ENCODE measurements around the gene ZNF710. TPM values are rescaled to one million over a fixed set of nuclear protein-coding genes. Genes with fewer than 3 reads are reported as not detected.

The ZNF710 gene
- total and polyA plus RNA-seq, 2 donors (not counting 3 experiments of a cell fraction or from before 2014, with no cell fraction given), result 8.9 to 32.4 TPM

DNA sequence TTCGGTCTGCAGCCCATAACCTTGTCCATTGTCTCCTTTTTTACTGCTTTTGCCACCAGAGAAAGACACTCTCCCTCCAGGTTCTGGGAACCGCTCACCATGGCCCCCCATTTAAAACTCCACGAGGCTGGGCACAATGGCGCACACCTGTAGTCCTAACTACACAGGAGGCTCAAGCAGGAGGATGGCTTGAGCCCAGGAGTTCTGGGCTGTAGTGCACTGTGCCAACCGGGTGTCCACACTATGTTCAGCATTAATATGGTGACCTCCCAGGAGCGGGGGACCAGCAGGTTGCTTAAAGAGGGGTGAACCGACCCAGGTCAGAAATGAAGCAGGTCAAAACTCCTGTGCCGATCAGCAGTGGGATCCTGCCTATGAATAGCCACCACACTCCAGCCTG, 129.2 kb downstream of the ZNF710 start:
- Histone ChIP-seq H4K20me1 (replicated peaks; ENCODE audit: control insufficient read depth, extremely low read depth, insufficient read depth, low read length) (no peaks in the 10 kb centered on the region), H3K4me1 (ENCODE audit: control insufficient read depth, extremely low read depth, insufficient read depth, low read length) (no peaks in the 10 kb centered on the region), H3K9me3 (replicated peaks; ENCODE audit: control insufficient read depth, insufficient read depth, low read length) (no peaks in the 10 kb centered on the region), H3K27ac (ENCODE audit: insufficient read depth, low read depth, low read length) (no peak overlapping the region), H3K9ac (replicated peaks; ENCODE audit: extremely low read depth, insufficient read depth, low read length) (no peak overlapping the region), H2AFZ (ENCODE audit: low read depth, low read length) (no peak overlapping the region), H3K4me3 (replicated peaks in 1 of 3; ENCODE audit: insufficient read depth in 1 of 3, low read depth in 1 of 3, low read length in 3 of 3) (no peak overlapping the region), H3K79me2 (ENCODE audit: control insufficient read depth, insufficient read depth, low read length) (no peaks in the 10 kb centered on the region), H3K4me2 (ENCODE audit: insufficient read depth, low read length) (no peak overlapping the region), H3K9me1 (replicated peaks; ENCODE audit: control insufficient read depth, extremely low read depth, insufficient read depth, low read length) (no peaks in the 10 kb centered on the region), H3K36me3 (ENCODE audit: control insufficient read depth in 2 of 2, extremely low read depth in 1 of 2, insufficient read depth in 2 of 2, low read length in 2 of 2) (no peaks in the 10 kb centered on the region), H3K27me3 (ENCODE audit: control insufficient read depth in 2 of 2, insufficient read depth in 2 of 2, low read length in 2 of 2) (peaks cover 0 to 13% of the 10 kb centered on the region in 2 experiments)
- TF ChIP-seq GATA2 (IDR thresholded peaks at IDR 0.05; ENCODE audit: insufficient read depth, insufficient read length, low read depth, low read length) (no peak), MYC (IDR thresholded peaks at IDR 0.05; ENCODE audit: low read depth, low read length) (no peak), EZH2 (IDR thresholded peaks at IDR 0.05; ENCODE audit: borderline replicate concordance, low read depth, low read length, severe bottlenecking) (no peak), POLR2AphosphoS5 (IDR thresholded peaks at IDR 0.05; ENCODE audit: insufficient read depth, low read depth, low read length) (no peak), FOS (IDR thresholded peaks at IDR 0.05; ENCODE audit: borderline replicate concordance, insufficient read depth, low read length) (no peak), POLR2A (IDR thresholded peaks at IDR 0.05; ENCODE audit: low read depth, low read length) (no peak), JUN (IDR thresholded peaks at IDR 0.05; ENCODE audit: borderline replicate concordance, insufficient read depth, insufficient read length, low read depth) (no peak)
- TF ChIP-seq, protein P1, sequence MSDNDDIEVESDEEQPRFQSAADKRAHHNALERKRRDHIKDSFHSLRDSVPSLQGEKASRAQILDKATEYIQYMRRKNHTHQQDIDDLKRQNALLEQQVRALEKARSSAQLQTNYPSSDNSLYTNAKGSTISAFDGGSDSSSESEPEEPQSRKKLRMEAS (IDR thresholded peaks at IDR 0.05; ENCODE audit: insufficient read depth, insufficient read length), result no peak
- TF ChIP-seq, protein P2, sequence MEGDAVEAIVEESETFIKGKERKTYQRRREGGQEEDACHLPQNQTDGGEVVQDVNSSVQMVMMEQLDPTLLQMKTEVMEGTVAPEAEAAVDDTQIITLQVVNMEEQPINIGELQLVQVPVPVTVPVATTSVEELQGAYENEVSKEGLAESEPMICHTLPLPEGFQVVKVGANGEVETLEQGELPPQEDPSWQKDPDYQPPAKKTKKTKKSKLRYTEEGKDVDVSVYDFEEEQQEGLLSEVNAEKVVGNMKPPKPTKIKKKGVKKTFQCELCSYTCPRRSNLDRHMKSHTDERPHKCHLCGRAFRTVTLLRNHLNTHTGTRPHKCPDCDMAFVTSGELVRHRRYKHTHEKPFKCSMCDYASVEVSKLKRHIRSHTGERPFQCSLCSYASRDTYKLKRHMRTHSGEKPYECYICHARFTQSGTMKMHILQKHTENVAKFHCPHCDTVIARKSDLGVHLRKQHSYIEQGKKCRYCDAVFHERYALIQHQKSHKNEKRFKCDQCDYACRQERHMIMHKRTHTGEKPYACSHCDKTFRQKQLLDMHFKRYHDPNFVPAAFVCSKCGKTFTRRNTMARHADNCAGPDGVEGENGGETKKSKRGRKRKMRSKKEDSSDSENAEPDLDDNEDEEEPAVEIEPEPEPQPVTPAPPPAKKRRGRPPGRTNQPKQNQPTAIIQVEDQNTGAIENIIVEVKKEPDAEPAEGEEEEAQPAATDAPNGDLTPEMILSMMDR (IDR thresholded peaks at IDR 0.05; ENCODE audit: extremely low read depth in 1 of 2, insufficient read depth in 1 of 2, low read depth in 1 of 2, low read length in 2 of 2), result no peak
- BruUV-seq (replicated peaks), result no TSS peak
- dilution Hi-C loops (cut with MboI; ENCODE audit: extremely low pct_ligation_motif_present, low sequenced_read_pairs), result no loop called here
- FAIRE-seq (no peak), DNase-seq (ENCODE audit: low read depth, low spot score) (no peak)
- ChIA-PET POLR2A (no interaction called here), CTCF (no interaction called here)
- intact Hi-C loops (cut with micrococcal nuclease), result no loop called here

Small RNA genes within 50 kb of the gene (microRNA-seq; reads per million reads assigned to microRNA genes)
- 3.1 reads per million for gene MIR3174 (ENCODE audit: borderline number of aligned reads, borderline replicate concordance)

Small RNA genes within 50 kb of the gene (small RNA-seq; reads per million reads assigned to genes)
- gene MIR3174 (ENCODE audit: insufficient read depth, insufficient read length, low read depth, low replicate concordance), result 1.3 reads per million
- not detected for gene RF00066 (ENCODE audit: insufficient read depth, insufficient read length, low read depth, low replicate concordance)

Other genes starting within 250 kb of the ZNF710 start
- gene MESP2, start 225.0 kb upstream of the ZNF710 start, total RNA-seq, result 0.42 TPM in 1 of 2 replicates, not detected in the other
- 0.21 and 0.43 TPM in 2 replicates for gene MESP2, start 225.0 kb upstream of the ZNF710 start, polyA plus RNA-seq
- 199 and 221 TPM in 2 replicates for gene ANPEP, start 186.5 kb upstream of the ZNF710 start, total RNA-seq
- gene ANPEP, start 186.5 kb upstream of the ZNF710 start, polyA plus RNA-seq, result 177 and 190 TPM in 2 replicates
- 20.4 and 31.1 TPM in 2 replicates for gene AP3S2, start 107.3 kb upstream of the ZNF710 start, total RNA-seq
- gene AP3S2, start 107.3 kb upstream of the ZNF710 start, polyA plus RNA-seq, result 8.8 and 14.6 TPM in 2 replicates
- 18.7 and 23.3 TPM in 2 replicates for gene ARPIN, start 88.4 kb upstream of the ZNF710 start, total RNA-seq
- 9.0 and 13.0 TPM in 2 replicates for gene ARPIN, start 88.4 kb upstream of the ZNF710 start, polyA plus RNA-seq
- 127 and 133 TPM in 2 replicates for gene IDH2, start 101.1 kb downstream of the ZNF710 start, total RNA-seq
- gene IDH2, start 101.1 kb downstream of the ZNF710 start, polyA plus RNA-seq, result 123 and 137 TPM in 2 replicates
- 7.1 and 7.8 TPM in 2 replicates for gene SEMA4B, start 200.0 kb downstream of the ZNF710 start, total RNA-seq
- gene SEMA4B, start 200.0 kb downstream of the ZNF710 start, polyA plus RNA-seq, result 6.1 and 7.5 TPM in 2 replicates
- 58.3 and 61.0 TPM in 2 replicates for gene CIB1, start 232.6 kb downstream of the ZNF710 start, total RNA-seq
- 105 and 137 TPM in 2 replicates for gene CIB1, start 232.6 kb downstream of the ZNF710 start, polyA plus RNA-seq
- gene GDPGP1, start 232.9 kb downstream of the ZNF710 start, total RNA-seq, result 4.4 and 7.2 TPM in 2 replicates
- gene GDPGP1, start 232.9 kb downstream of the ZNF710 start, polyA plus RNA-seq, result 4.8 and 6.0 TPM in 2 replicates
- gene TTLL13, start 248.2 kb downstream of the ZNF710 start, total RNA-seq, result not detected in 2 replicates
- gene TTLL13, start 248.2 kb downstream of the ZNF710 start, polyA plus RNA-seq, result 0.04 and 0.05 TPM in 2 replicates